ENCODE results near the gene SPG11.
"Not testable (repeated sequence)": the region's sequence is repeated elsewhere in the genome, so short reads cannot be mapped to it uniquely, and the experiment has no call there.

Gene SPG11

GRCh38 chr15:44550256-44550655, 113.2 kb downstream of the SPG11 start:
- peak; percentile 83 for DNase-seq

- not testable (repeated sequence) for DNase-seq
Observed at GRCh38 chr15:44549152-44549551, 114.3 kb downstream of the SPG11 start.

DNA sequence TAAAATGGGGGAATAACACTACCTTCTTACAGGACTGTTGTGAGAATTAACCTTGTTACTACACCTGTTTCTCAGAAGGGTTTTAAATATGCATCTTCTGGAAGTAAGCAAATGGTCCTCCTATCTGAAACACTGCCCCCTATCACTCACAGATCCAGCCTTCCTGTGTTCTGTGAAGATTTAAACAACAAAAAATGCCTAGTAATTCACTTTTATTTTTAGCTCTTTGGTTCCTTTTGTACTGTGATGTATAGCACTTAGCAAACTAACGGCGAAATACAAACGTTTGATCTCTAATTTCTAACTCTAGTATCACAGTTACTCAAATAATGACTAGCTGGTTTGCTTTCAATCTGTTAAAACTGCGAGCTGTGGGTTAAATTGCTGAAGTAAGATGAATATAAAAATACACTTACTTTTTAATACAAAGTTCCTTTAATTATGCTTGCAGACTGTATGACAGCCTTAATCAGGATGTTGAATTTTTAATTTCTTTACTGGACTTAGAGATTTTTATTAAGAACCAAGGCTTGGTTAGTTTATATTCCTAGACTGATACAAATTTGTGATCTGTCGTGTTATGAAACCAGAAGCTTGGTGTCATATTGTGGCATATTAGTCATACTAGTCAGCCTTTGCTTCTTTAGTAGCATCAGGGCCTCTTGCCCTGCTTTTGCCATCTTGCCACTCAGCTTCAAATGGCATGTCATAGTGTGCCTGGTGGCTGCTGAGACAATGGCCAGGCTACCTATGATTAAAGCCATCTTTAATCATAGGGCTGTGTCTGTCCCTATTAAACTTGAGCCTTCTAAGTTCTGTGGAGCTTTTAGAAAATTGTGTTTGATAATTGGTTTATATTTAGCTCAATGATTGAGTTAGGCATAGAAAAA, 117.3 kb downstream of the SPG11 start:
- DNase-seq: peak; percentile 52

- DNase-seq: not testable (repeated sequence)
Observed at GRCh38 chr15:44544745-44545144, 118.7 kb downstream of the SPG11 start.

DNA sequence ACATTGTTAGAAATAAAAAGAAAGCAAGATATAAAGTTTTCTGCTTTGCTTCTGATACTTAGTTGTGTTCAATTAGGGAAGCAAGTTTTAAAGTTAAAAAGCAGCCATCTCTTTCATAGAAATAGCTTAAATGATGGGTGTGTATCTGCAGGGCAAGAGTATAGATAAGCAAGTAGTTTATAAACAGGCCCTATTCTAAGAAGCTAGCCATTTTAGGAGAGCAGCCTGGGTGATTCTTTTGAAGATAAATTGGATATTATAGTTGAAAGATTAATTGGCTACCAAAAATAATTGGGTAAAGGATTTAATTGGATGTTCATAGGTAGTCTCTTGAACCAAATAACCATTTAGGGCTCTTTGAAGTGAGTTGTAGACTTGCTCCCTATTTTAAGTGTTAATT, 120.9 kb downstream of the SPG11 start:
- DNase-seq: peak; percentile 41

DNA sequence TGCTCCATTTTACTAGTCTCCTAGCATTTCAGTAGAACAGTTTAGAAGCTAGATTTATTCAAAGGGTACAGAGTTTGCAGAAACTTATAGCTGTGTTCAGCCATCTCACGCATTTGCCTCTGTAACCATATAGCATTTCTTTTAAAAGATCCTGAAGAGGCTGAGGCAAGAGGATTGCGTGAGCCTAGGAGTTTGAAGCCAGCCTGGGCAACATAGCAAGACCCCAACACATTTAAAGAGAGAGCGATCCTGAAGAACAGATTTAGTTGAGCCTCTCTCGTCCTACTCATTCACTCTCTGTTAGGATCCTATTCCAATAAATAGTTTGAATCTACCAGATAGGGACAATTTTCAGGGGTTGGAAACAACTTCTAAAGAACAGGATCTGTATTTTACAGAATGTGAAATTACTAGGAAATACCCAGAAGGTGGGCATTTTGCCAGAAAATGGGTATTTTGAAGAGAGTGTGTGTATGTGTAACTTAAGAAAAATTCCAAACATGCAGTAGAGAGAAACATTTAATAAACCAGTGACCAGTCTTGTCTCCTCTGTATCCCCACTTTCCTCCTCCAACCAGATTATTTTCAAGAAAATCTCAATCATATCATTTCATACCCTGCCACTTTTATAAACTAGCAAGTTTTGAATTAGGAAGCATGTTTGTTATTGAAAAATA, 122.0 kb downstream of the SPG11 start:
- DNase-seq: no peak

GRCh38 chr15:44537735-44538240, 125.7 kb downstream of the SPG11 start:
- DNase-seq: peak; percentile 42

- peak; percentile 98 for DNase-seq
Observed at GRCh38 chr15:44536962-44537734, 126.3 kb downstream of the SPG11 start, which contains the start of gene EIF3J. Gene EIF3J, plus strand, starts transcription at chr15:44537147. Its CDS starts 48 bp downstream, at chr15:44537195.

- peak; percentile 93 for DNase-seq
Observed at GRCh38 chr15:44536302-44536961, 127.0 kb downstream of the SPG11 start.

- DNase-seq: peak; percentile 52
Observed at GRCh38 chr15:44535523-44536301, 127.8 kb downstream of the SPG11 start.

GRCh38 chr15:44535092-44535491, 128.4 kb downstream of the SPG11 start:
- no peak for DNase-seq

GRCh38 chr15:44532689-44533088, 130.8 kb downstream of the SPG11 start:
- DNase-seq: peak; percentile 42

DNA sequence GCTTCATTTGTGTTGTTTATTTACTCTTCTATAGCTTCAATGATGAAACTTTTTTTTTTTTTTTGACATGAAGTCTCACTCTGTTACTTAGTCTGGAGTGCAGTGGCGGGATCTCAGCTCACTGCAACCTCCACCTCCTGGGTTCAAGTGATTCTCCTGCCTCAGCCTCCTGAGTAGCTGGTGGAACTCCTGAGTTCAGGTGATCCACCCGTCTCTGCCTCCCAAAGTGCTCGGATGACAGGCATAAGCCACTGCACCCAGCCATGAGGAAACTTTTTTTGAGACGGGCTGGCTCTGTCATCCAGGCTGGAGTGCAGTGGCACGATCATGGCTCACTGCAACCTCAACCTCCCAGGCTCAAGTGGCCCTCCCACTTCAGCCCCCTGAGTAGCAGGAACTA, 131.2 kb downstream of the SPG11 start:
- not testable (repeated sequence) for DNase-seq

DNA sequence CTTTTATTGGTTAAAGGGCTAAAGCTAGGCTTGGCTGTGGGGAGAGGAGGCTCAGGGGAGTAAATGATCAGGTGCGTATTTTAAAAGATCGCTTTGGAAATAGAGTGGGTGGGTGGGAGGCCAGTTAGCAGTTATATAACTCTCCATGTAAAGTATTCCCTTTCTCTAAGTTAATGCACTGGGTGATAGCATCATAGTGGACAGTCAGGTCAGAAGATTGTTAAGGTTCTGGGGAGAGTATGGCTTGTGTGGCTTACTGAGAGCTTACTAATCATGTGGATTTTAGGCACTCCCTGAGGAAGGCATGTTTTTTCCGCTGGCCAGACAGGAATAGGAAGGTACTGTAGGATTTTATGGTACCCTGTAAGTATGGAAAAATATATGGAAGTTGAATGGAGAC, 132.8 kb downstream of the SPG11 start:
- DNase-seq: no peak

- DNase-seq: peak; percentile 30
Observed at GRCh38 chr15:44529864-44530604, 133.4 kb downstream of the SPG11 start.

DNA sequence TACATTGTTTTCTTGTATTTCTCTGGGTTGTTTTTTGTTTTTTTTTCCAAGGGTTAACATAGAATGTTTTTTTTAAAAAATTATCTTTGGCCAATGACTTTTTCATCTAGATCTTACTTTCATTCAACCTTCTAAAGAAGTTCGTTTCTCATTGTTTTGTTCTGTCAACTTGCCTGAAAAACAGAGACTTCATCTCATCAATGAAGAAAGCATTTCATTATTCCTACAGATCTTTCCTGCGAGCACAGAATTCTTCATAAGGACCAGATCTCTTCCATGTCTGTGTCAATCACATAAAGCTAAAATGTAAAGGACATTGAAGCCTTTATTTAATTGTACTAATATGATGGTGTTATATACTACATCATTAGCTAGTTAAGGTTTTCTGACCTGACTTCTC, 136.2 kb downstream of the SPG11 start:
- DNase-seq: no peak

GRCh38 chr15:44525018-44525417, 138.4 kb downstream of the SPG11 start:
- DNase-seq: no peak

GRCh38 chr15:44519537-44519936, 143.9 kb downstream of the SPG11 start:
- no peak for DNase-seq

GRCh38 chr15:44516436-44516835, 147.0 kb downstream of the SPG11 start:
- DNase-seq: no peak

Data from hematopoietic multipotent progenitor cell treated with erythropoietin and hydrocortisone succinate and interleukin-3 and kit ligand, for 4 days (in vitro differentiated cells).